OCI-LY1 (cell line): Measurements from ENCODE around the gene TGFBRAP1.

Source experiments
- H2AFZ ChIP-seq: fragments of 200-600 bp; sonication (generic), shearing (Covaris generic); 2 replicates; pipeline ENCODE4 v1.6.0; 2014; ENCODE audit warnings: antibody characterized with exemption, mild to moderate bottlenecking, low read length
- H3F3A ChIP-seq: fragments of 200-600 bp; sonication (generic), shearing (Covaris generic); 2 replicates; pipeline ENCODE4 v1.6.0; 2014; ENCODE audit warnings: mild to moderate bottlenecking, antibody characterized with exemption, low read length, moderate library complexity; ENCODE audit not compliant: insufficient read depth
- H3K27ac ChIP-seq: fragments of 200-600 bp; sonication (generic); 2 replicates; pipeline ENCODE4 v1.5.1; 2014; ENCODE audit warnings: low read length, mixed run types, mild to moderate bottlenecking, low read depth; ENCODE audit not compliant: poor library complexity, severe bottlenecking
- H3K27me3 ChIP-seq: fragments of 200-600 bp; sonication (generic); 2 replicates; pipeline ENCODE4 v1.6.0; 2014; ENCODE audit warnings: antibody characterized with exemption, mild to moderate bottlenecking, low read length, moderate library complexity; ENCODE audit not compliant: insufficient read depth
- H3K36me3 ChIP-seq: fragments of 200-600 bp; sonication (generic); 2 replicates; pipeline ENCODE4 v1.6.1; 2014; ENCODE audit warnings: mild to moderate bottlenecking, antibody characterized with exemption, low read length, moderate library complexity, mixed read lengths; ENCODE audit not compliant: insufficient read depth
- H3K4me1 ChIP-seq: fragments of 200-600 bp; sonication (generic); 2 replicates; pipeline ENCODE4 v1.5.1; 2014; ENCODE audit warnings: mild to moderate bottlenecking, low read length, moderate library complexity; ENCODE audit not compliant: insufficient read depth, severe bottlenecking
- H3K4me2 ChIP-seq: fragments of 200-600 bp; sonication (generic), shearing (Covaris generic); 2 replicates; pipeline ENCODE4 v1.6.1; 2014; ENCODE audit warnings: low read length
- H3K4me3 ChIP-seq: fragments of 200-600 bp; sonication (generic); 2 replicates; pipeline ENCODE4 v1.5.1; 2014; ENCODE audit warnings: low read length, low read depth, mild to moderate bottlenecking, mixed read lengths; ENCODE audit not compliant: poor library complexity, severe bottlenecking
- H3K79me2 ChIP-seq: fragments of 200-600 bp; shearing (Covaris generic); 2 replicates; pipeline ENCODE4 v1.6.1; 2016; ENCODE audit warnings: mixed run types, low read length, mixed read lengths; ENCODE audit not compliant: insufficient read depth
- H3K9ac ChIP-seq: fragments of 200-600 bp; sonication (generic), shearing (Covaris generic); 2 replicates; pipeline ENCODE4 v1.6.1; 2014; ENCODE audit warnings: mild to moderate bottlenecking, low read length, mixed read lengths
- H3K9me2 ChIP-seq: fragments of 200-600 bp; sonication (generic), shearing (Covaris generic); 2 replicates; pipeline ENCODE4 v1.6.1; 2014; ENCODE audit warnings: low read depth, mild to moderate bottlenecking, low read length, mixed read lengths
- H3K9me3 ChIP-seq: fragments of 200-600 bp; shearing (Covaris generic); 2 replicates; pipeline ENCODE4 v1.6.1; 2014; ENCODE audit warnings: low read length, mixed read lengths
- H4K20me1 ChIP-seq: fragments of 200-600 bp; sonication (generic), shearing (Covaris generic); 2 replicates; pipeline ENCODE4 v1.6.0; 2016; ENCODE audit warnings: mild to moderate bottlenecking, low read length; ENCODE audit not compliant: insufficient read depth
- EZH2 ChIP-seq: fragments of 200-600 bp; sonication (generic), shearing (Covaris generic); IDR thresholded peaks from 2 replicates; pipeline ENCODE4 v1.8.0; 2017; ENCODE audit warnings: borderline replicate concordance, mixed run types, mild to moderate bottlenecking, antibody characterized with exemption, low read length, moderate library complexity, mixed read lengths
- TF ChIP-seq, protein P1 (sequence below): fragments of 200-600 bp; sonication (generic), shearing (Covaris generic); IDR thresholded peaks from 2 replicates; pipeline ENCODE4 v1.5.1; 2017; ENCODE audit warnings: mild to moderate bottlenecking, antibody characterized with exemption, low read length, moderate library complexity, mixed read lengths

The TGFBRAP1 gene, protein sequence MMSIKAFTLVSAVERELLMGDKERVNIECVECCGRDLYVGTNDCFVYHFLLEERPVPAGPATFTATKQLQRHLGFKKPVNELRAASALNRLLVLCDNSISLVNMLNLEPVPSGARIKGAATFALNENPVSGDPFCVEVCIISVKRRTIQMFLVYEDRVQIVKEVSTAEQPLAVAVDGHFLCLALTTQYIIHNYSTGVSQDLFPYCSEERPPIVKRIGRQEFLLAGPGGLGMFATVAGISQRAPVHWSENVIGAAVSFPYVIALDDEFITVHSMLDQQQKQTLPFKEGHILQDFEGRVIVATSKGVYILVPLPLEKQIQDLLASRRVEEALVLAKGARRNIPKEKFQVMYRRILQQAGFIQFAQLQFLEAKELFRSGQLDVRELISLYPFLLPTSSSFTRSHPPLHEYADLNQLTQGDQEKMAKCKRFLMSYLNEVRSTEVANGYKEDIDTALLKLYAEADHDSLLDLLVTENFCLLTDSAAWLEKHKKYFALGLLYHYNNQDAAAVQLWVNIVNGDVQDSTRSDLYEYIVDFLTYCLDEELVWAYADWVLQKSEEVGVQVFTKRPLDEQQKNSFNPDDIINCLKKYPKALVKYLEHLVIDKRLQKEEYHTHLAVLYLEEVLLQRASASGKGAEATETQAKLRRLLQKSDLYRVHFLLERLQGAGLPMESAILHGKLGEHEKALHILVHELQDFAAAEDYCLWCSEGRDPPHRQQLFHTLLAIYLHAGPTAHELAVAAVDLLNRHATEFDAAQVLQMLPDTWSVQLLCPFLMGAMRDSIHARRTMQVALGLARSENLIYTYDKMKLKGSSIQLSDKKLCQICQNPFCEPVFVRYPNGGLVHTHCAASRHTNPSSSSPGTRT

DNA sequence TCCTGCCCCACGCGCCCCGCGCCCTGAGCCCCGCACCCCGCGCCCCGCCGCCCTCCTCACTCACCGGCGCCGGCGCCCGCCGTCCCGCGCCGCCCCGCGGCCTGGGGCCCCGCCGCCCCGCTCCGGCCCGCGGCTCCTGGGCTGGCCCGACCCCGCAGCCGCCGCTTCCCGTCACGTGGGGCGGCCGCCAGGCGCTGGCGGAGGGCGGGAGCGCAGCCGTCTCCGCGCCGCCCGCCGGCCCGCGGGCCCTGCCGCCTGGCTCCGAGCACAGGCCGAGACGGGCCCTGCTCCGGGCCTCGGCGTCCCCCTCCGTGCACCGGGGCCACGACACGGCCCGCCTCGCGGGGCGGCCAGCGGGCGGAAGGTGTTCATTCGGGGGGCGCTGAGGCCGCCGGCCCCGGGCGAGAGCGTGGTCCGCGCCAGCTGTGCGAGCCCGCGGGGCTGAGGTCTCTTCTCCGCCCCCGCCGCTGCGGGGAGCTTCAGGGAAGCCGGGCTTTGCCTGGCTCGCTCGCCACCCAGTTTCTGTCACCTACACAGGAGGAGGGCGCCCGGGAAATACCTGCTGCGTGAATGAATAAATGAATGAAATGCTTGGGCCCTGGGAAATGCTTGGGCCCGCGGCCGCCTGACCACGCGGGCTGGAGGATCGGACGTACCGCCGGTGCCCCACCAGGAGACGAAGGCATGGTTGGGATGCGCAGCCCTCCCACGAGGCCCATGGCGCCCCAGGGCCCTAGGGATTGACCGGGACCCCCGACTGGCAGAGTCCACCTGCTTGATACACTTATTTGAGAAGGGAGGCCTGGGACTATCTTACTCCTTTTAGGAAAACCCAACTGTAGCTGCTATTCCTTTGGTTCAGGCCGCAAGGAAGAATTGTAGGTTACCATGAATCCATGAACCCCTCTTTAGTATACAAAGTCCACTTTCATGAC, at the start of gene TGFBRAP1:
TSS of gene TGFBRAP1 (minus strand) at position 175 of the 935 bp plus-strand sequence. CDS start 21,434 bp downstream, outside the sequence.
- Histone ChIP-seq H2AFZ (peak within 1 kb of the TSS; percentile 34; the same call in 1 of the 2 replicates), H3K27me3 (no peaks in the 10 kb centered on the region), H4K20me1 (no peaks in the 10 kb centered on the region), H3K27ac (peak within 1 kb of the TSS; percentile 70), H3K9me2 (no peaks in the 10 kb centered on the region), H3K9me3 (no peaks in the 10 kb centered on the region), H3K4me1 (peaks cover 27% of the 10 kb centered on the region), H3K4me3 (peak within 1 kb of the TSS; percentile 99), H3K79me2 (peaks cover 42% of the 10 kb centered on the region), H3F3A (0 out of 2 replicates have a peak, but pooled peaks cover 4% of the 10 kb centered on the region), H3K9ac (peak within 1 kb of the TSS; percentile 96), H3K4me2 (peak within 1 kb of the TSS; percentile 97), H3K36me3 (peaks cover 21% of the 10 kb centered on the region)
- TF ChIP-seq, protein P1, sequence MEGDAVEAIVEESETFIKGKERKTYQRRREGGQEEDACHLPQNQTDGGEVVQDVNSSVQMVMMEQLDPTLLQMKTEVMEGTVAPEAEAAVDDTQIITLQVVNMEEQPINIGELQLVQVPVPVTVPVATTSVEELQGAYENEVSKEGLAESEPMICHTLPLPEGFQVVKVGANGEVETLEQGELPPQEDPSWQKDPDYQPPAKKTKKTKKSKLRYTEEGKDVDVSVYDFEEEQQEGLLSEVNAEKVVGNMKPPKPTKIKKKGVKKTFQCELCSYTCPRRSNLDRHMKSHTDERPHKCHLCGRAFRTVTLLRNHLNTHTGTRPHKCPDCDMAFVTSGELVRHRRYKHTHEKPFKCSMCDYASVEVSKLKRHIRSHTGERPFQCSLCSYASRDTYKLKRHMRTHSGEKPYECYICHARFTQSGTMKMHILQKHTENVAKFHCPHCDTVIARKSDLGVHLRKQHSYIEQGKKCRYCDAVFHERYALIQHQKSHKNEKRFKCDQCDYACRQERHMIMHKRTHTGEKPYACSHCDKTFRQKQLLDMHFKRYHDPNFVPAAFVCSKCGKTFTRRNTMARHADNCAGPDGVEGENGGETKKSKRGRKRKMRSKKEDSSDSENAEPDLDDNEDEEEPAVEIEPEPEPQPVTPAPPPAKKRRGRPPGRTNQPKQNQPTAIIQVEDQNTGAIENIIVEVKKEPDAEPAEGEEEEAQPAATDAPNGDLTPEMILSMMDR = peak; percentile 7; the same call in 1 of the 2 replicates
- no peak for TF ChIP-seq EZH2

GRCh38 chr2:105378921-105379383, 49.4 kb upstream of the TGFBRAP1 start:
- H3K79me2 ChIP-seq = no peaks in the 10 kb centered on the region
- H3K4me1 ChIP-seq = no peaks in the 10 kb centered on the region
- no peak overlapping the region for H2AFZ ChIP-seq
- no peaks in the 10 kb centered on the region for H3K9me3 ChIP-seq
- TF ChIP-seq EZH2 = no peak
- TF ChIP-seq, protein P1 = no peak
- H3K36me3 ChIP-seq = no peaks in the 10 kb centered on the region
- H3K9ac ChIP-seq = no peak overlapping the region
- no peaks in the 10 kb centered on the region for H4K20me1 ChIP-seq
- no peak overlapping the region for H3K4me3 ChIP-seq
- no peaks in the 10 kb centered on the region for H3F3A ChIP-seq
- H3K27me3 ChIP-seq = peaks cover 13% of the 10 kb centered on the region; the same call in 1 of the 2 replicates
- H3K27ac ChIP-seq = no peak overlapping the region
- no peaks in the 10 kb centered on the region for H3K9me2 ChIP-seq
- no peak overlapping the region for H3K4me2 ChIP-seq
